ENCODE measurements around the gene ATRNL1.

The ATRNL1 gene

DNA sequence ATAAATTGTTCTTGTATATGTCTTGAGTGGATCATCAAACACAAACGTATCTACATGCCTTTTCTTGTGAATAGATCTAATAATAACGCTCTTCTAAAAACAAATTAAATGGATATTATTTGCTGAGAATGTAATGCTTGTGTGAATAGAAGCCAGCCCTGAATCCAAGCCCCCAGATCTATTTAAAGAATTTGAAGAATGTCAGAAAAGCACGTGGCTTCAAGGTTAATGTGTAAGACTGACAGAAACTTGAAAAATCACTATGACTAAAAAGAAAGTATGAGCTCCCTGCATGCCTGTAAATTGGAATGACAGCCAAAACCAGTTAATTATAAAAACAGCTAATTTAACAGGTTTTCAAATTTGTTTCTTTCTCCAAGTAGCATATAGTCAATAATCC, 43.2 kb upstream of the ATRNL1 start:
- DNase-seq (ENCODE audit: low read depth) = peak; percentile 21
- TF ChIP-seq, protein P1, sequence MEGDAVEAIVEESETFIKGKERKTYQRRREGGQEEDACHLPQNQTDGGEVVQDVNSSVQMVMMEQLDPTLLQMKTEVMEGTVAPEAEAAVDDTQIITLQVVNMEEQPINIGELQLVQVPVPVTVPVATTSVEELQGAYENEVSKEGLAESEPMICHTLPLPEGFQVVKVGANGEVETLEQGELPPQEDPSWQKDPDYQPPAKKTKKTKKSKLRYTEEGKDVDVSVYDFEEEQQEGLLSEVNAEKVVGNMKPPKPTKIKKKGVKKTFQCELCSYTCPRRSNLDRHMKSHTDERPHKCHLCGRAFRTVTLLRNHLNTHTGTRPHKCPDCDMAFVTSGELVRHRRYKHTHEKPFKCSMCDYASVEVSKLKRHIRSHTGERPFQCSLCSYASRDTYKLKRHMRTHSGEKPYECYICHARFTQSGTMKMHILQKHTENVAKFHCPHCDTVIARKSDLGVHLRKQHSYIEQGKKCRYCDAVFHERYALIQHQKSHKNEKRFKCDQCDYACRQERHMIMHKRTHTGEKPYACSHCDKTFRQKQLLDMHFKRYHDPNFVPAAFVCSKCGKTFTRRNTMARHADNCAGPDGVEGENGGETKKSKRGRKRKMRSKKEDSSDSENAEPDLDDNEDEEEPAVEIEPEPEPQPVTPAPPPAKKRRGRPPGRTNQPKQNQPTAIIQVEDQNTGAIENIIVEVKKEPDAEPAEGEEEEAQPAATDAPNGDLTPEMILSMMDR (IDR thresholded peaks at IDR 0.05; ENCODE audit: low read length, missing control alignments) = no peak
- no peak overlapping the region for H3K4me3 ChIP-seq (replicated peaks; ENCODE audit: low read depth, low read length)

DNA sequence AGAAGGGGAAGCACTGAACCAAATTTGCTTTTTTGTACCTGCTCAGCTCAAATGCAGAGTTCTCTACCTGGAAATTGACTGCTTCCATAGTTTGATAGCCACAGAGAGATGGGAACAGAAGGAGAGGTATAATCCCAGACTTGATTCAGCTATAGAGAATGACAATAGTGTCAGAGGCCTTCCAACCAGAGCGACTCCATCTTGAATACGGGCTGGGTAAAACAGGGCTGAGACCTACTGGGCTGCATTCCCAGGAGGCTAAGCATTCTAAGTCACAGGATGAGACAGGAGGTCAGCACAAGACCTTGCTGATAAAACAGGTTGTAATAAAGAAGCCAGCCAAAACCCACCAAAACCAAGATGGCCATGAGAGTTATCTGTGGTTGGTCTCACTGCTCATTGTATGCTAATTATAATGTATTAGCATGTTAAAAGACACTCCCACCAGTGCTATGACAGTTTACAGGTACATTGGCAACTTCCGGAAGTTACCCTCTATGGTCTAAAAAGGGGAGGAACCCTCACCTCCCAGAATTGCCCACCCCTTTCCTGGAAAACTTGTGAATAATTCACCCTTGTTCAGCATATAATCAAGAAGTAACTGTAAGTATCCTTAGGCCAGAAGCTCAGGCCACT, 42.7 kb upstream of the ATRNL1 start:
- no peak for DNase-seq (ENCODE audit: low read depth)
- H3K4me3 ChIP-seq (replicated peaks; ENCODE audit: low read depth, low read length) = no peak overlapping the region
- TF ChIP-seq, protein P1 (IDR thresholded peaks at IDR 0.05; ENCODE audit: low read length, missing control alignments) = no peak

DNA sequence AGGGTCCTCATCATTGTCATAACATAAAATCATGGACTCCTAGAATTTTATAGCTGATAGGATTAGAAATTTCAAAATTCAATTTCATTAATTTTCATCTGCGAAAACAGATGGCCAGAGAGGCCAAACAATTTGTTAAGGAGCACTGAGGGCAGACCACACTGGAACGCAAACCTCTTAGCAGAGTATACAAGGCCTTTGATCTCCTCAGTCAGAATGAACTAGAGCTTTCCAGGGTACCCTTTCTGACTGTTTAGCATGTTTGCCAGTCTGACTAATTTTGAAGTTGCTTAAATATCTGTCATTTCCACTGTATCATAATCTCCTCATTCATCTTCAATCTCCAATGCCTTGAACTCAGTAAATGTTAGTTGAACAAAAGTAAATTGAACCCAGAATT, 41.9 kb upstream of the ATRNL1 start:
- no peak for DNase-seq (ENCODE audit: low read depth)
- TF ChIP-seq, protein P1 (IDR thresholded peaks at IDR 0.05; ENCODE audit: low read length, missing control alignments) = no peak
- no peak overlapping the region for H3K4me3 ChIP-seq (replicated peaks; ENCODE audit: low read depth, low read length)

DNA sequence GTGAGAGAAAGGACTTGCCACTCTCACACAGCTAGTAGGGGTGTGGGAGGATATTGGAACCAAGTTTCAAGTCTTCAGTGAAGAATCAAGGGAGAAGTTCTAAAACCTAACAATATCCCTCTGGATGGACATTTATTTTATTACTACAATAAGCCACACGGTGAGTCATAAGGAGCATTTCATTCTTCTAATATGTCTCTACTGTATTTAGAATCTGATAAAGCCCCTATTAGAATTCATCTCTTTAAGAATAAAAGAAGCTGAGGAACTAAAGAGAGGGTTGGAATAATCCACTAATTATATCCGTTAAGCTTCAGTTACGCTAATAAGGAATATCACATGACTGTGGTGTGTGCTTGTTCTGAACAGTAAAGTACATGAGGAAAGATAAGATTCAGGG, 40.9 kb upstream of the ATRNL1 start:
- H3K4me3 ChIP-seq (replicated peaks; ENCODE audit: low read depth, low read length) = no peak overlapping the region
- TF ChIP-seq, protein P1 (IDR thresholded peaks at IDR 0.05; ENCODE audit: low read length, missing control alignments) = no peak
- no peak for DNase-seq (ENCODE audit: low read depth)

DNA sequence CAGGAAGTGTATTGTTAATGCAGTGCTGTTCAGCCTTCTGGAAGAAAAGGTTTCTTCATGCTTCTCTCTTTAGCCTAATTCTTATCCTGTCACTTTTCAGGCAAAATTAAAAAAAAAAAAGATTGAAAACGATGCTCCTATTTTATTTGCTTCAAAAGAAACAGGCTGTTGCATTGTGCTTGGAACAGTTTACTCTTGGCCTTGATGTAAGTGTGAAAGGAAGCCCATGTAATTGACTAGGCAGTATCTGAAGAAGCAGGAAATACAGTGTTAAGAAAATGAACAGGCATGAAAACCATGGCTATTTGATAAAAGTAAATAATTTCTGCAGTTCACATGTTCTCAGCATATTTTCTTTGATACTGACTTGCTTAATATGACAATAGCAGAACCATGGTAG, 40.4 kb upstream of the ATRNL1 start:
- no peak overlapping the region for H3K4me3 ChIP-seq (replicated peaks; ENCODE audit: low read depth, low read length)
- DNase-seq (ENCODE audit: low read depth) = no peak
- TF ChIP-seq, protein P1 (IDR thresholded peaks at IDR 0.05; ENCODE audit: low read length, missing control alignments) = no peak

DNA sequence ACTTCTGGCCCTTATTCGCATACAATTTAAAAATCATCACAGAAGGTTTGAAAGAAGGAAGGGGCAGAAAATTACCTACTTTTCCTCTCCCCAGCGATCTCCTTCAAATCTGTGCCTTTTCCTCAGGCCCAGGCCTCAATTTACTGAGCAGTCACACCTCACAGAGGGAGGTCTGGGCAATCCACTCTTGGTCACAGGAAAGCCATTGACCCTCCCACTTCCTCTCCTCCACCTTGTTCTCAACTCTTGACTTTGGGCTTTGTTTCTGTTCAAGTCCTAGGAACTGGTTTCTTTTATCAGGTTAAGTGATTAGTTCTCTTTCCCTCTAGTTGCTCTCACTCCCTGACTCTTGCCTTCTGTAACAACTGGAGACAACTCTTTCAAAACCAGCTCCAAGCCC, 37.0 kb upstream of the ATRNL1 start:
- DNase-seq (ENCODE audit: low read depth) = no peak
- no peak overlapping the region for H3K4me3 ChIP-seq (replicated peaks; ENCODE audit: low read depth, low read length)
- TF ChIP-seq, protein P1 (IDR thresholded peaks at IDR 0.05; ENCODE audit: low read length, missing control alignments) = no peak

DNA sequence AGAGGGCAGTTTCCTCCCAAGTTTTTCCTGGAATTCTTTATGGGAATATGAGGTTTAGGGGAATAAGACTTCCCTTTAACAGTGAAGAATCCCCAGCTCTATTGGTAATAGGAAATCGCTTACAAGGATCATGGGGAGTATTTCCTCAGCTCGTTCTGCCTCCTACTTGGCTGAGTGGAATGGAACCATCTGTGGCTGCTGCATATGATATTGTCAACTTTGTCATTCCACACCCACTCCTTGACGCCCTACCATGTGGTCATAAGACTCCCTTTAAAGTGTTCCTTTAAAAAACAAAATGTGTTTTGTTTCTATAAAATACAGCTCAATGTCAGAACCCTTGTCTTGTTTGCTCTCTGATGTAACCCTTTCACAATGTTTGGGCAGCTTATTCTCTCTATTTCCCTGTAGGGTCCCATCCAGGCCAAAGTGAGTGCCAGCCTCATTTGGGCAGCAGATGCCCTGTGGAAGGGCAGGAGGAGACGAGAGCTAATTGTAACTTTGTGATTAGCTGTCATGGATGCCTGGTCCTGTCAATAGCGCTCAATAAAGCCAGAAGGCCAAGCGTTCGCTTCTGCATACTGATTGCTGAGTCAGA, 33.8 kb upstream of the ATRNL1 start:
- DNase-seq (ENCODE audit: low read depth) = no peak
- H3K4me3 ChIP-seq (replicated peaks; ENCODE audit: low read depth, low read length) = no peak overlapping the region
- TF ChIP-seq, protein P1 (IDR thresholded peaks at IDR 0.05; ENCODE audit: low read length, missing control alignments) = no peak

Measured in fibroblast of pulmonary artery (primary cell).